ENCODE measurements around the gene CACNA1C.
"Not testable (repeated sequence)": the region's sequence is repeated elsewhere in the genome, so short reads cannot be mapped to it uniquely, and the experiment has no call there.

CACNA1C gene

DNA sequence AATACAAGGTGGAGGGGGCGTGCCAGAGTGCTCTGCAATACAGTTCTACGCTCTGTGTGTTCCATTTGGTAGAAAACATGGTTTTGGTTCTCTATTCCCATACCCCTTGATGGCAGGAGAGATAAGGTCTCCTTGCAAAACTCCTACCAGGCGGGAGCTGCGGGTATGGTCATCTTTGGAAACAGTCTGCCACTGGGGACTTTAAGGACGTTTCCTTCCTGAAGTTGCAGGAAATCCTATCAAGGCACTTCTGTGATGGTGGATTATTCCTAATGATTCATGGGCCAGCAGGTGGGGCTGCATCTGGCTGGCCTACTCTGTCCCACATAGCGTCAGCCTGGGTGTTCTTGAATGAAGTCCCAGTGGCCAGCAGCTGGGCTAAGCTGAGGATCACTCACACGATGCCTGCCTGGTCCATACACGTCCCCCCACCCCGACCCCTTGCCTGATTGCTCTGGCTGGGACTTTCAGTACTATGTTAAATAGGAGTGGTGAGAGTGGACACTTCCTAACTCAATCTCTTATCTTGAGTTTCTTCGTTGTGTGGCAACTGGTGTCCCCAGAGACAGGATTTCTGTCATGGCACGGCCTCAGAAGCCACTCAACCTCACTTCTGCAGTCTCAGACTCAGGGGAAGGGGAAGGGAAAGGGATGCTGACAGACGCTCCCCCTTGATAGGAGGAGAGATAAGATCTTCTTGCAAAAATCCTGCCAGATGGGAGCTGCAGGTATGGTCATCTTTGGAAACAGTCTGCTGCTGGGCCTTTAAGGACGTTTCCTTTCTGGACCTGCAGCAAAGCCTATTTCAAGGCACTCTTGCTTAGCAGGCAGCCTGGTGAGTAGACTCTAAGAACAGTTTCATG, 680.9 kb downstream of the CACNA1C start:
- DNase-seq: no peak

DNA sequence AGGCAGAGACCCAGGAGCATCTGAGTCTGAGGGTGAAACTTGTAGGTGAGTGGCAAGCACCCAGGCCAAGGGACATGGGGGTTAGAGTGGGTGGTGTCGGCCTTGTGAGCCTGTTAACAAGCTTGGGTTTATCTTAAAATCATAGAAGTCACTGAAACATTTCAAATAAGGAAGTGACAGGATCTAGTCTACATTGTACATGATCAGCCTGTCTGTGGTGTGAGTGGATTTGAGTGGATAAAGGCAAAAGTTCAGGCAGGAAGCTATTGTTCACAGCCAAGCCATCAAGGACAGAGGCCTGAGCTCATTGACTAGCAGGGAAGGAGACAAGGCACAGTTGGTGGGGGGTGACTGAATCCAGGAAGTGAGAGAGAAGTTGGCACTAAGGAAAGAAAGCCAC, 682.6 kb downstream of the CACNA1C start:
- DNase-seq: no peak

DNA sequence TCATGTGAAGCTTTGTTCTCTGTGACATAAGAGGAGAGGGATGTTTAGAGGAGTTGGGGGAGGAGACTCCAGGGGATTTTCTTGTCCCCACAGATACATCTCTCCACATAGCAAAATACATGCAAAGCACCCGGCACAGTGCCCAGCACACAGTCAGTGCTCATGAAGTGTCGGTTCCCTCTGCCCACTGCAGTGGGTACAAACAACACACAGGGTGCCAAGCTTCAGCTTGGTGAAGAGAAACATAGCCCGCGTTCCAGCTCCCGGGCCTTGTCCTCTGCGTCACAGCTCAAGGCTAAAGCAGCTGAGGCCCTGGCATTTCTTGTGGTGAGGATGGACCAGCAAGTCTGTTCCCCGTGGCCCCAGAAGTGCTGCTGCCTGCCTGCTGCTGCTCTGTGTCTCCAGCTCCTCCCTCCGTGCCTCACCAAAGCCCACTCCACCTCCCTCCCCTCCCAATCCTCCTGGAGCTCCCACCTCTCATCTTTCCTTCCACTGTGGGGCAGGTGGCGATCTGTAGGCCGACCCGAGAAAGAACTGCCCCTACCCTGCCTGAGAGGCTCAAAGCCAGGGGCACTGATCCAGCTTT, 685.0 kb downstream of the CACNA1C start:
- DNase-seq: no peak

DNA sequence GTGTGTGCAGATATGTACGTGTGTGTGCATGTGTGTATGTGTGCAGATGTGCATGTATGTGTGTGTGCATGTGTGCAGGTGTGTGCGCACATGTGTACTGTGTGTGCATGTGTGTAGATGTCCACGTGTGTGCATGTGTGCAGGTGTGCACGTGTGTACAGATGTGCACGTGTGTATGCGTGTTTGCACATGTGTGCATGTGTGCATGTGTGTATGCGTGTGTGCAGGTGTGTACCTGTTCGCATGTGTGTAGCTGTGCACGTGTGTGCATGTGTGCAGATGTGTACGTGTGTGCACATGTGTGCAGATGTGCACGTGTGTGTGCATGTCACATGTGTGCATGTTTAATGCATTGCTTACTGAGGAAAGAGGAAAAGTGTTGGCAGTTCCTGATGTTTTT, 686.3 kb downstream of the CACNA1C start:
- no peak for DNase-seq

DNA sequence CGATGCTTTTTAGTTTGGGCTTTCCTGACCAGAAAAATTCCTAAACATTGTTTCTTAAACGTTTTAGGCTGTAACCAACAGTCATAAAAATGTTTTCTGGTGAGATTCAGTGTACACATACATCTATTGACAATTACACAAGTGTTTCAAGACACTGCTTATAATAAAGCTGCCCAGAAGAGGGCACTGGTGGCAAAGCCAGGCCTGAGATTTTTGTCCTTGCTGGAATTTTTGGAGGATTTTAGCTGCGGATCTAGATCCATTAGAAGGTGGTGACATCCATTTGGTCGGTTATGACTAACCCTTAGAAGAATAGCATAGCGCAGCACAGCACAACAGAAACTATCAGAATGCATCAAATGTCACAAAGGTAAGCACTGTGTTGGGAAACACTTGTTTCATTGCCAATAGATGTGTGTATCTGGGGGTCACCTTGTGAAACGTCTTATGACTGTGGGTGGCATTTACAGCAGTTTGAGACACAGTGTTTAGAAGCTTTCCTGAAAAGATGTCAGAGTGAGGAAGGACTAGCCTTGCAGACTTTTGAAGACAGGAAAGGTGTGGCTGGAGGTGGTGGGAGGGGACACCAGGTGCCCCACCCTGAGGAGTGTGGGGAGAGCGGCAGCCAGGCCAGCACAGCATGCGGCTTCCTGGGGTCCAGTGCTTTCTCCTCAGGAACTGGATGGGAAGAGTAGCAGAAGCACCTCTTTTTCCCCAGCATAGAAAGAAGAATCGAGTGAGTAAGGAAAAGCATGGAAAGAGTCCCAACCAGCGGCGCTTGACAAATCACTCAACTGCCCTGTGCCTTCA, 687.2 kb downstream of the CACNA1C start:
- no peak for DNase-seq

DNA sequence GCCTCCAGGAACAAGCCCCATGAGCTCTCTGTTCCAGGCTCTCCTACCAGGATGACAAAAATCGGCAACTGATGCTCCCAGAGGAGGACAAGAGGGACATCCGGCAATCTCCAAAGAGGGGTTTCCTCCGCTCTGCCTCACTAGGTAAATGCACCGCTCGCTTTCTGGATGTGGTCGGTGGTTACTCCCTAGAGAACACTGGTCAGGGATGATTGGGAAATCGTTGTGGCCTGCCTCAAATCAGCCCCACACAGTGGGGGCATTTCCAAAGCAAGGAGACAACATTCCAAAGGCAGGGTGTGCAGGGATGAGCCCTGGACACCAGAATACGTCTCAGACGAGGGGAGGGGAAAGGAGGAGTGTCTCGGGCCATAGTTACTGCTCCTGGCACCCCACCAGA, 689.2 kb downstream of the CACNA1C start:
- not testable (repeated sequence) for DNase-seq

DNA sequence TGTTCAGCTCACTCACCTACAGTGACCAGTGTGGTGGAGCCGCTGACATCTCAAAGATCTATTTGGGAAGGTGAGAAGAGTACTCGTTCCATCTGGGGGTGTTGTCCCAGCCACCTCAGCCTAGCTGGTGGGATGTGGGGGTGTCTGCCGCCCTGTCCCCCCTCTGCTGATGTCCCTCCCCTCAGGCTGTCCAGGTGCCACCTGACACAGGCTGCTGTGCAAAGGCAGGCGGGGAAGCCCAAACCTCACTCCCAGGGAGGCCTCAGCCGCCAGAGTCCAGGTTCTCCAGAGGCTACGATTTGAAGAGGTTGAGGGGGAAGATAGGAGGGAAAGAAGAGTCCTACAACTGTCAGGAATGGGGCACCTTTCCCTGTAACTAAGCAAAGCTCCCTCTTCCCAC, 690.7 kb downstream of the CACNA1C start:
- no peak for DNase-seq

DNA sequence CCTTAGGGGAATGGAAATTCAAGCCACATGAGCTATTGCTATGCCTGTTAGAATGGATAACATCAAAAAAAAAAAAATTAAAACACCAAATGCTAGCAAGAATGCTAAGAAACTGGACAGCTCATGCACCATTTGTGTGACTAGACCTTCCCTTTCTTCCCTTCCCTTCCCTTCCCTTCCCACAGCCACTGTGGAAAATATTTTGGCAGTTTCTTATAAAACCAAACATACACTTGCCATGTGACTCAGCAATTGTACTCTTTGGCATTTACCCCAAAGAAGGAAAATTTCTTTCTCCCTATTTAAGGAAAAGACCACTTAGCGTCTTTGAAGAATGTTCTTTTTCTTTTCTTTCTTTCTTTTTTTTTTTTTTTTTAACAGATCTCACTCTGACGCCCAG, 692.9 kb downstream of the CACNA1C start:
- no peak for DNase-seq

Measured in activated CD8-positive, alpha-beta memory T cell treated with anti-CD3 and anti-CD28 coated beads, Interleukin-2, amount 50 U/mL, for 48 hours (primary cell).